ENCODE results near the gene ABCA12. TPM values are rescaled to one million over a fixed set of nuclear protein-coding genes. Genes with fewer than 3 reads are reported as not detected.

ABCA12 gene
- total and polyA plus RNA-seq, 2 donors (not counting 1 experiment from before 2014, with no cell fraction given) = under 0.01 to 0.01 TPM

DNA sequence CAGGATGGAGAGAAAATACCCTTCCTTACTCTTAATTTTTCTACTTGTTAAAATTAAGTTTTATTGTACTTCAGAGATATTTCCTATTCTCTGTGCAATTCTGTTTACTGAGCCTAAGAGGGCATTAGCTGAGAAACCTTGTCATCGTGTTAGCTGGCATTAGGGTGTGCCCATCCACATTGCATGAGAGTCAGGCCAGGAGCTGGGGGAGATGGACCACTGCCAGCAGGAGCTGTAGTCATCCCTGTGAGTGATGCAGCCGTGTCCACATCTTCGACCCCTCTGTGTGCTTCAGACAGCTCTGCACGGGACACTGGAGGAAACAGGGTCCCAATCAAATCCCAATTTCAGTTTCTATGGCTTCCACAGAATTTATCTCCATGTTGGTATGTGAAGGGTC is 34.2 kb downstream of the ABCA12 start:
- Histone ChIP-seq H2AFZ (ENCODE audit: low read length) (no peak overlapping the region), H3K27me3 (ENCODE audit: control insufficient read depth, insufficient read depth, low read length) (no peaks in the 10 kb centered on the region), H3K9me3 (ENCODE audit: control insufficient read depth, insufficient read depth, low read depth, low read length) (no peaks in the 10 kb centered on the region), H3K9ac (ENCODE audit: insufficient read depth, low read length) (no peak overlapping the region), H3K4me3 (replicated peaks in 1 of 4; ENCODE audit: control extremely low read depth in 1 of 4, insufficient read depth in 1 of 4, low read depth in 3 of 4, low read length in 4 of 4) (no peak overlapping the region), H3K36me3 (ENCODE audit: control insufficient read depth, insufficient read depth, low read length) (no peaks in the 10 kb centered on the region), H3K79me2 (ENCODE audit: control insufficient read depth, insufficient read depth, low read length) (no peaks in the 10 kb centered on the region), H3K27ac (ENCODE audit: insufficient read depth, low read length) (no peak overlapping the region), H3K4me2 (ENCODE audit: extremely low read depth, insufficient read depth, low read length) (no peak overlapping the region), H3K4me1 (ENCODE audit: control insufficient read depth, extremely low read depth, insufficient read depth, low read length) (no peaks in the 10 kb centered on the region), H4K20me1 (ENCODE audit: control insufficient read depth, extremely low read depth, insufficient read depth, low read length) (no peaks in the 10 kb centered on the region)
- no peak for TF ChIP-seq EZH2 (IDR thresholded peaks at IDR 0.05; ENCODE audit: low read length, missing control alignments)
- TF ChIP-seq, protein P1, sequence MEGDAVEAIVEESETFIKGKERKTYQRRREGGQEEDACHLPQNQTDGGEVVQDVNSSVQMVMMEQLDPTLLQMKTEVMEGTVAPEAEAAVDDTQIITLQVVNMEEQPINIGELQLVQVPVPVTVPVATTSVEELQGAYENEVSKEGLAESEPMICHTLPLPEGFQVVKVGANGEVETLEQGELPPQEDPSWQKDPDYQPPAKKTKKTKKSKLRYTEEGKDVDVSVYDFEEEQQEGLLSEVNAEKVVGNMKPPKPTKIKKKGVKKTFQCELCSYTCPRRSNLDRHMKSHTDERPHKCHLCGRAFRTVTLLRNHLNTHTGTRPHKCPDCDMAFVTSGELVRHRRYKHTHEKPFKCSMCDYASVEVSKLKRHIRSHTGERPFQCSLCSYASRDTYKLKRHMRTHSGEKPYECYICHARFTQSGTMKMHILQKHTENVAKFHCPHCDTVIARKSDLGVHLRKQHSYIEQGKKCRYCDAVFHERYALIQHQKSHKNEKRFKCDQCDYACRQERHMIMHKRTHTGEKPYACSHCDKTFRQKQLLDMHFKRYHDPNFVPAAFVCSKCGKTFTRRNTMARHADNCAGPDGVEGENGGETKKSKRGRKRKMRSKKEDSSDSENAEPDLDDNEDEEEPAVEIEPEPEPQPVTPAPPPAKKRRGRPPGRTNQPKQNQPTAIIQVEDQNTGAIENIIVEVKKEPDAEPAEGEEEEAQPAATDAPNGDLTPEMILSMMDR (conservative IDR thresholded peaks at IDR 0.05 in 1 of 2, IDR thresholded peaks at IDR 0.05 in 1 of 2; ENCODE audit: low read depth in 1 of 2, low read length in 2 of 2) = no peak
- DNase-seq (ENCODE audit: low read depth in 2 of 2) = no peak

DNA sequence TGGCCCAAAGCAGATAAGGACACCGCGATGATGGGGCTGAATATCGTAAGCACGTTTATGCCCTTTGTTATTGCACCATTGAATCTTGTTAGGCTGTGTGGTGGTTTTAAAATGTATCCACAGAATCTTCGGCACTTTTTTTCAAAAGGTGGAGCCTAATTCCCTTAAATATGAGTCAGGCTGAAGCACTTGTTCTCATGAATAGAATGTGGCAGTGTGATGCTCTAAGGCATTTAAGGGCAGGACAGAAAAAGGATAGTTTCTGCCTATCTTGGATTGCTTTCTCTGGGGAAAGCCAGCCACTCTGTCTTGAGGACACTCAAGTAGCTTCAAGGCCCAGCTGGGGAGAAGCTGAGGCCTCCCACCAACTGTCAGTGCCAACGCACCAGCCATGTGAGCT is 39.6 kb downstream of the ABCA12 start:
- TF ChIP-seq, protein P1 (conservative IDR thresholded peaks at IDR 0.05 in 1 of 2, IDR thresholded peaks at IDR 0.05 in 1 of 2; ENCODE audit: low read depth in 1 of 2, low read length in 2 of 2) = no peak
- no peak for TF ChIP-seq EZH2 (IDR thresholded peaks at IDR 0.05; ENCODE audit: low read length, missing control alignments)

DNA sequence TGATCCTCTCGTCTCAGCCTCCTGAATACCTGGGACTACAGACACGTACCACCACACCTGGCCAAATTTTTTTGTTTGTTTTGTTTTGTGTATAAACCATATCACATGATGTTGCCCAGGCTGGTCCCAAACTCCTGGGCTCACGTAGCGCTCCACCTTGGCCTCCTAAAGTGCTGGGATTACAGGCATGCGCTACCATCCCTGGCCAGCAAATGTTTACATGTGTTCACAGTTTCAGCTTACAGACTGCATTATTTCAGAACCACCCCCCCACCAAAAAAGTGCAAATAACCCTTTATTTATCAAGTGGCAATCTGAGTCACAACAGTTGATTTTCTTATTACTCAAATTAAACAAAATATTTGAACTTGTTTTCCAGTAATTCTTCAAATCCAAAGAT is 54.3 kb downstream of the ABCA12 start:
- no peaks in the 10 kb centered on the region for H3K79me2 ChIP-seq (ENCODE audit: control insufficient read depth, insufficient read depth, low read length)
- no peaks in the 10 kb centered on the region for H3K36me3 ChIP-seq (ENCODE audit: control insufficient read depth, insufficient read depth, low read length)
- no peak overlapping the region for H3K9ac ChIP-seq (ENCODE audit: insufficient read depth, low read length)
- H3K9me3 ChIP-seq (ENCODE audit: control insufficient read depth, insufficient read depth, low read depth, low read length) = no peaks in the 10 kb centered on the region
- no peaks in the 10 kb centered on the region for H3K27me3 ChIP-seq (ENCODE audit: control insufficient read depth, insufficient read depth, low read length)
- H3K4me3 ChIP-seq (replicated peaks in 1 of 4; ENCODE audit: control extremely low read depth in 1 of 4, insufficient read depth in 1 of 4, low read depth in 3 of 4, low read length in 4 of 4) = no peak overlapping the region
- no peaks in the 10 kb centered on the region for H4K20me1 ChIP-seq (ENCODE audit: control insufficient read depth, extremely low read depth, insufficient read depth, low read length)
- no peaks in the 10 kb centered on the region for H3K4me1 ChIP-seq (ENCODE audit: control insufficient read depth, extremely low read depth, insufficient read depth, low read length)
- no peak for DNase-seq (ENCODE audit: low read depth in 2 of 2)
- H2AFZ ChIP-seq (ENCODE audit: low read length) = no peak overlapping the region
- no peak overlapping the region for H3K4me2 ChIP-seq (ENCODE audit: extremely low read depth, insufficient read depth, low read length)
- TF ChIP-seq EZH2 (IDR thresholded peaks at IDR 0.05; ENCODE audit: low read length, missing control alignments) = no peak
- TF ChIP-seq, protein P1 (conservative IDR thresholded peaks at IDR 0.05 in 1 of 2, IDR thresholded peaks at IDR 0.05 in 1 of 2; ENCODE audit: low read depth in 1 of 2, low read length in 2 of 2) = no peak
- no peak overlapping the region for H3K27ac ChIP-seq (ENCODE audit: insufficient read depth, low read length)

More for the DNA sequence above, 39.6 kb downstream of the ABCA12 start:
- no peaks in the 10 kb centered on the region for H3K9me3 ChIP-seq (ENCODE audit: control insufficient read depth, insufficient read depth, low read depth, low read length)
- H3K4me3 ChIP-seq (replicated peaks in 1 of 4; ENCODE audit: control extremely low read depth in 1 of 4, insufficient read depth in 1 of 4, low read depth in 3 of 4, low read length in 4 of 4) = no peak overlapping the region
- H3K9ac ChIP-seq (ENCODE audit: insufficient read depth, low read length) = no peak overlapping the region
- DNase-seq (ENCODE audit: low read depth in 2 of 2) = no peak
- no peak overlapping the region for H3K4me2 ChIP-seq (ENCODE audit: extremely low read depth, insufficient read depth, low read length)
- H4K20me1 ChIP-seq (ENCODE audit: control insufficient read depth, extremely low read depth, insufficient read depth, low read length) = no peaks in the 10 kb centered on the region
- no peaks in the 10 kb centered on the region for H3K36me3 ChIP-seq (ENCODE audit: control insufficient read depth, insufficient read depth, low read length)
- no peak overlapping the region for H2AFZ ChIP-seq (ENCODE audit: low read length)
- H3K4me1 ChIP-seq (ENCODE audit: control insufficient read depth, extremely low read depth, insufficient read depth, low read length) = no peaks in the 10 kb centered on the region
- H3K79me2 ChIP-seq (ENCODE audit: control insufficient read depth, insufficient read depth, low read length) = no peaks in the 10 kb centered on the region
- no peaks in the 10 kb centered on the region for H3K27me3 ChIP-seq (ENCODE audit: control insufficient read depth, insufficient read depth, low read length)
- H3K27ac ChIP-seq (ENCODE audit: insufficient read depth, low read length) = no peak overlapping the region
